ACHN (cell line): ENCODE measurements around the gene UMAD1.

Experiments
- DNase-seq: peaks from one replicate; pipeline ENCODE4 v3.0.0-alpha.2; 2015
- in situ Hi-C: cut with HindIII; loops from 2 replicates; pipeline ENCODE4 v1.10.0; 2017; ENCODE audit warnings: low sequenced_read_pairs, low pct_ligation_motif_present, low pct_unique_long_range_greater_than_20kb

The UMAD1 gene

GRCh38 chr7:7742223-7742622, 101.7 kb downstream of the UMAD1 start:
- DNase-seq: peak; percentile 23
- in situ Hi-C loops: no loop called here

- in situ Hi-C loops: no loop called here
- no peak for DNase-seq
Observed at GRCh38 chr7:7745258-7745657, 104.7 kb downstream of the UMAD1 start.

- no peak for DNase-seq
- in situ Hi-C loops: no loop called here
Observed at GRCh38 chr7:7745966-7746365, 105.4 kb downstream of the UMAD1 start.

DNA sequence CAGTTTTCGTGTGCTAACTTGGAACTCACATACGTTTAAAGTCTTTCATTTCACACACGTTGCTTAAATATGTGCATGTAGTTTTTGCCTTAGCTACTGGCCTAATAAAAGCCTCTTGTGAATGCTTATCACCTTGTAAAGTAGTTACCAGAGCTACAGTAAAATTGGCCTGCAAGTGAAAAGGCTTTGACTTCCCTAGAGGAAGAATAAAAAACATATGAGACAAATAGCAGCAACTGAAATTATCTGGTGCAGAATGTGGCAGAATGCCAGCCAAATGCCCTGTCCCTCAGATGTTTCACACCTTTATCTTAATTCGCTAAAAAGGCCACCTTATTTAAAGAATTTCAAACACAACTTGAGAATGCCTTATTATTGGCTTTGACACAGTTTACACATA, 105.9 kb downstream of the UMAD1 start:
- no peak for DNase-seq
- in situ Hi-C loops: no loop called here

DNA sequence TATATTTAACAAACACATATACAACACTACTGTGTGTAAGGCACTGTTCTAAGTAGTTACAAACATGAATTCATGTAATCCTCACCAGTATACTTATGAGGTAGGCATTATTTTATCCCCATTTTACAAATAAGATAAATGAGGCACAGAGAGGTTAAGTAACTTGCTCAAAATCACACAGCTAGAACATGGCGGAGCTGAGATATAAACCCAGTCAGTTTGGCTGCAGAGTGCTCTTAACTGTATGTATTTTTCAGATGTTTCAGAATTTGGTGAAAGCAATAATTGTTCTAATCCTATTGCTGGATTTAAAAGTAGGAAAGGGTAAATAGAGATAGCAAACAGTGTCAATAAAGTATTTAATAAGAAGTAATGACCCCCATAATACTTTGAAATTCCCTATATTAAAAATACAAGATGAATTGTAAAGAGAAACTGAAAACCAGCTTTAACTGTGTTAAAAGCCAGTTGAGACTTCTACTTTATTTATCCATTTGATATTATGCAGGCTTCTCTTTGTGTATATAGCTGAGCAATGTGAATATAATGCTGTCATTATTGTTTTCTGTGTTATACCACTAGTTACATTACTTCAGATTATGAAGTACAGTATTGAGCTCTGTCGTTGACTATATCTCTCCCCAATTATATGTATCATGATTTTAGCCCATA, 110.2 kb downstream of the UMAD1 start:
- in situ Hi-C loops: no loop called here
- DNase-seq: no peak

DNA sequence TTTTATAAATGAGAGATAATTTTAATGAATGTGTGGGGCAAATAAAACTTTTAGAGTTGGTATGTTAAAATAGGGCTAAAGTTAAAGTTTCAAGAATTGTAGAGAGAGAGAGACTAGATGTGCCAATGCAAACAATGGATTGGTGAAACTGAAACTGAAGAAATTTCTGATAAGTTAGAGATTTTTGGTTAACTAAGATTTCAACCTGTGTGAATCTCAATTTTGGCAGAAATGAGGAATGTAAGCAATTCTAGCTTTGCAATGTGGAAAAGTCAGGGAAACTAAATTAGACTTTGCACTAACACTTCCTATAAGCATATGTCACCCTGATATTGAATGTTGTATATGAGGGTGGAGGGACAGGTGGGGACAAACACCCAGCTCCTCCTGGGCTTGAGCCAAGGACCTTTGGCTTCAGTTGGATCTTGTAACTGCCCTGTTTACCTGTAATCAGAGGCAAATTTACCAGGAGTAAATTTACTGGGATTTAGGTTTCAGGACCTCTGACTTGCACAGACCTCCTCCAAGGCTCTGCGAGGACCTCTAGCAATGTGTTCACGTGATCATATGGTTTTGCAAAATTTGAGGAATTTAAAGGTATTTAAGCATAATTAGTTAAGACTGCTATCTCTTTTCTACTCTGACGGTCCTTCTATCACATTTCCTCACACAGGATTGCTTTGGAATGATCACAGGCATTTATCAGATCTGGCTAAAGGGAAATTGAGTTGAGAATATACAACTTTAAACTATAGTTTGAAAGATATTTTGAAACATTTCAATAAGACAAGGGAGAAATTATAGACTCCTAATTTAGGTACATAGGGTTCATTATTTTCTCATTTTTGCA, 110.9 kb downstream of the UMAD1 start:
- in situ Hi-C loops: no loop called here
- DNase-seq: no peak

DNA sequence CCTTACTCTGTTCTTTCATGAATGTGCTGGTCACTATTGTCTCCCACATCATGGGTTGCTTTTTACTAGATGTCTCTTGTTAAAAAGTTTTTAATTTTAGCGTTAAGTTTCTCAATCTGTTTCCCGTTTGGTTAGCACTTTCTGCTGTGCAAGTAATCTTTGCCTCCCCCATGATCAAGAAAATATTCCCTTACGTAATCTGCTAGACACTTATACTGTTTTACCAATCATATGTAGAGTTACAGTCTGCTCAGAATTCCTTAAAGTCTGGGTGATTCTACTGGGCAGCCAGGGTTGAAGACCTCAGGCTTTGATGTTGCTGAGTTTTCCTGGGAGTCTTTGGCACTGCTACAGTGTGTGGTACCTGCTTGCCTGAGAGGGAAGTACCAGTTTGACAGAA, 116.0 kb downstream of the UMAD1 start:
- in situ Hi-C loops: no loop called here
- no peak for DNase-seq

GRCh38 chr7:7757576-7757975, 117.0 kb downstream of the UMAD1 start:
- in situ Hi-C loops: no loop called here
- DNase-seq: no peak

DNA sequence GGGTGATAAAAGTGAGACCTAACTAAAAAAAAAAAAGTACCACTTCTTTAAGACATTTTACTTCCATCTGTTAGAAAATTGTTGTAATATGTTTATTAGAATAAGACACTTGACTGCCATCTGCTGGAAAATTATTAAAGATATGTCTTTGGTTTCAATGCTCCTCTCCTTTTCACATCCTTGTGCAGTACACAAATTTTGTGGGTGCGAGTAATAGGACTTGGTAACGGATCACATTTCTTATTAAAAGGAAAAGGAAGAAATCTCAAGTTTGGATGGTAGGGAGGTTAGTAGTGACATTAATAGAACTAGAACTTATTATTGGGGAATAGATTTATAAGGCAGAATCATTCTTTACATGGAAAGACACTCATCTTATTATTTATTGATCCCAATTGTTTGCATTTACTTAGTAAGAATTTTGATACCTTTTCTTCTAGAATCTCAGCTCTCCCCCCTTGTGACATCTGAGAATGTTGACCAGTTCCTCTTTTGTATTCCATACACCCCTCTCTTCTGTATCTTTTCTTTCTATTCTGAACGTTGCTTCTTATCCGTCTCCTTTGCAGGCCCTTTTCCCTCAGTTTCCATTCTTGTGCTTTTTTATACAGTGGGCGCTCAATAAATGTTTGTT, 120.9 kb downstream of the UMAD1 start:
- in situ Hi-C loops: no loop called here
- peak; percentile 83 for DNase-seq

- in situ Hi-C loops: no loop called here
- peak; percentile 68 for DNase-seq
Observed at GRCh38 chr7:7761974-7762779, 121.6 kb downstream of the UMAD1 start.

DNA sequence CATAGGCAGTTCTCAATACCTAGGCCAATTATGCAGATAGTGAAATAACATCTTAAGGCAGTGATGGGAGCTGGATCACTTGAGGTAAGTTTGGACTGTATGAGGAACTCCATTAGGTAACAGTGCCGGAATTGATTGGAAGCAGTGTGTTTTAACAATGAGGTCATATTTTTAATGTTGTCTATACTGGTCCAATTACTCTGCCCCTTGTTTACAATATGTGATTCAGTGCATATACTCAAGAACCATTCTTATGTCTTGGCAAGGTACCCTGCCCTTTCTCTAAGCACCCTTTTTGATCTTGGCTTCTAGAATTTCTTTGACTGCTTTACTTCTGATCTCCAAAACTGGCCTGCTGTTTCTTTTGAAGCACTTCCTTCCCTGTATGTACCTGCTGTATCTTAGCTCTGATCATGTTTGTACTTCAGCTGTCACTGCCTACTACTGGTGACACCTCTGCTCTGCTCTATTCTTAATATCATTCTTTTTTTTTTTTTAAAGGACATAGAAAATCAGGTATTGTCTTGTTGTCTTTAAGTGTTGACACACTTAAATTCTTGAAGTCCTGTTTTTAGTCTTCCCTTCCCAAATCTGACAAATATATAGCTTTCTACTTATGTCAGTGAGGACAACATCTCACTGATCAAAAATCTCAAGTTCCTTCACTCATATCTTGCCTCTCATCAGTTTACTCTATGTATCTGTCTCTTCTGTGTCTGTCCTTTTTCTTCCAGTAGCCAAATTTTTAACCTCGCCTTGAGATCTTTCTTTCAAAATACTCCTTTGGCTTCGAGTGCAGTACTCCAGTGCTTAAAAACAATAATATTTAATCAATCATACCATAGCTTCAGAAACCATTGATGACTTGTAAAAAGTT, 124.2 kb downstream of the UMAD1 start:
- in situ Hi-C loops: no loop called here

DNA sequence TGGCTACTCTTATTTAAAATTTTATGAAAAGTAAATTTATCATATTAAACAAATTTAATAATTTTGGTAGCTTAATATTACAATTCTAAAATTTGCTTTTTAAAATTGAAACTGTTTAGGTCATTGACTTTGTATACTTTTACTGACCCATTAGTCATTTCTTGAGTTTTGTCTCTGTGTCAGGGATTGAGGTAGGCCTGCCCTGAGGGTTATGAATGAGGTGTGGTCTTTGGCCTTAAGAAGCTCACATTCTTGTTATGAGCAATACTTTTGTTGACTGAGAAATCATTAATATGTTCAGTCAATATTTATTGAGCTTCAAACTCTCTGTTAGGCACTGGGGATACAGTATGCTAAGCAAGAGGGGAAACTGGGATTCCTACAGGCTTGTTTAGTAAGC, 124.9 kb downstream of the UMAD1 start:
- DNase-seq: no peak
- in situ Hi-C loops: no loop called here

More for the DNA sequence above, 124.2 kb downstream of the UMAD1 start:
- DNase-seq: no peak

- DNase-seq: no peak
- in situ Hi-C loops: no loop called here
Observed at GRCh38 chr7:7766671-7767070, 126.1 kb downstream of the UMAD1 start.

DNA sequence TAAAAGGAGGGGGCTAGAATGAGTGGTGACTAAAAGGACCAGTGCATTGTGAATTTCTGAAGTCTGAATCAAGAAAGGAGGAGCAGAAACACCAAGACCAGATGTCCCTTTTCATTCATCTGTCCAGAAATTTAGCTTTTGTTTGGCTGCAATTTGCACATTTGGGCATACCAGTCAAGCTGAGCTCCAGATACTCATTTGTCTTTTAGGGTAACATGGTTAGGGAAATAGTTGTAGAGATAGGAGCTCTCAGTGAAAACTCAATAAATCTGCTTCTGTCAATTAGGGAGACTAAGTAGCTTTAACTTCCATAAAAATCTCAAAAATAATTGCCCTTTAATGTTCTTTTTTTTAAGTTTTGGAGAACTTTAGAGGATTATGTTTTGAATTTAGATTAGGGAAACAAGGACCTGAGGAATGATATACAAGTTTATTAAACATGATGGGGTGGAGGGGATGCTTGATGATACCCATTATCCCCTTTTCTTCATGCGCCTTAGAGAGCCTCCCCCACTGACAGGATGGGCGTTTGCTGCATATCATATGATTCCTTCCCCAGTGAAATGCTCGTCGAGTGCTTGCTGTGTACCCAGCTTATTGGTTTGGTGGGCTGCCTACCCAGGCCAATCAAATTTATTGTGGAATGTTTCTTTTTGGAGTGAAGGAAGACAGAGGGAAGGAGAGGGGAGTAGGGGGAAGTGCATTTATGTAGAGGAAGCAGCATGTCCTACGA, 128.6 kb downstream of the UMAD1 start:
- no peak for DNase-seq
- in situ Hi-C loops: no loop called here

DNA sequence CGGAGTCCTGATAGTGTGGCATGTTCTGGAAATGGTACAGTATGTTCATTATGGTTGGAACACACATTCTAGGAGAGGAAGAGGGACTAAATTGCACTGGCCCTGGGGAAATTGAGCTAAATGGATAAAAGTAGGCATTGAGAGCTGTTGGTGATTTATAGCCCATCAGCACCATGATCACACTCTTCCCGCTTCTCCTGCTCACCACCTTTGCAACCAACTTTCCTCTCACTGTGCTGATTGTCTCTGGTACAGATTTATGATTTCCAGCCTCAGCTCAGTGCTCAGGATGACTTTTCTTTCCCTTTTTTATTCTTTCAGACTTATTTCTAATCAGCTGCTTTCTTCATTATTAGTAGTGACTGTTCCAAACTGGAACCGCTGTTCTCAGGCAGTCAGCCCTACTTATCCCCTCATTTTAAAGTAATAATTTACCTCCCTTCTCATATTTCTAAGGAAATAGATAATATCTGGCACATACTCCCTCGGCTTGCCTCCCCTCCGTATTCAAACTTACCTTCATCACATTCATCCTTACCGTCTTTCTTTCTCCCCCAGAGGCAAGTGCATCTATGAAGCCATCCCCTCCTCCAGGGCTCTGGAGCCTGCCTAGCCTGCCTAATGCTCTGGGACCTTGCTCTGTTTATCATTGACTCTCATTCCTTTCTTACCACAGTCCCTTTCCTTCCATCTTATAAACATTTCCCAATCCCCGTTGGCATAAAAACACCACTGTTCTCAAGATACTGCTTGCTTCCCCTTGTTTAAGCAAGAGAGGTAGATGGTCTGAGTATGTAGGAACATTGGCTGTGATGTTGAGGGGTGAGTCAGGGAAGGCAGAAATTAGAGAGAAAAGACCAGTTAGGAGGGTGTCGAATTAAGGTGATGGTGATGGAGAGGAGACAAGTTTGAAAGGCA, 129.4 kb downstream of the UMAD1 start:
- in situ Hi-C loops: no loop called here
- no peak for DNase-seq

GRCh38 chr7:7771452-7771851, 130.9 kb downstream of the UMAD1 start:
- in situ Hi-C loops: no loop called here
- DNase-seq: no peak
